Measurements from ENCODE around the gene PLCG1.

PLCG1 gene

GRCh38 chr20:41202426-41202825 lies 65.1 kb downstream of the PLCG1 start:
- no peak for DNase-seq (ENCODE audit: insufficient read length, low spot score)
- no peak for TF ChIP-seq CTCF (IDR thresholded peaks at IDR 0.05; ENCODE audit: insufficient read depth, missing control alignments)
- FAIRE-seq, result no peak

GRCh38 chr20:41203660-41204059 lies 66.3 kb downstream of the PLCG1 start:
- DNase-seq (ENCODE audit: insufficient read length, low spot score) (no peak), FAIRE-seq (no peak)
- no peak for TF ChIP-seq CTCF (IDR thresholded peaks at IDR 0.05; ENCODE audit: insufficient read depth, missing control alignments)

- no peak for TF ChIP-seq CTCF (IDR thresholded peaks at IDR 0.05; ENCODE audit: insufficient read depth, missing control alignments)
- no peak for DNase-seq (ENCODE audit: insufficient read length, low spot score)
- no peak for FAIRE-seq
Observed at GRCh38 chr20:41204304-41205265, 67.2 kb downstream of the PLCG1 start.

GRCh38 chr20:41205313-41205712 lies 68.0 kb downstream of the PLCG1 start:
- no peak for FAIRE-seq
- TF ChIP-seq CTCF (IDR thresholded peaks at IDR 0.05; ENCODE audit: insufficient read depth, missing control alignments), result no peak
- DNase-seq (ENCODE audit: insufficient read length, low spot score), result no peak

GRCh38 chr20:41213150-41213820 lies 75.9 kb downstream of the PLCG1 start:
- FAIRE-seq, result no peak
- no peak for TF ChIP-seq CTCF (IDR thresholded peaks at IDR 0.05; ENCODE audit: insufficient read depth, missing control alignments)
- no peak for DNase-seq (ENCODE audit: insufficient read length, low spot score)

- FAIRE-seq (no peak), DNase-seq (ENCODE audit: insufficient read length, low spot score) (no peak)
- TF ChIP-seq CTCF (IDR thresholded peaks at IDR 0.05; ENCODE audit: insufficient read depth, missing control alignments), result no peak
Observed at GRCh38 chr20:41214202-41214601, 76.9 kb downstream of the PLCG1 start.

GRCh38 chr20:41214666-41215065 lies 77.3 kb downstream of the PLCG1 start:
- DNase-seq (ENCODE audit: insufficient read length, low spot score) (no peak), FAIRE-seq (no peak)
- no peak for TF ChIP-seq CTCF (IDR thresholded peaks at IDR 0.05; ENCODE audit: insufficient read depth, missing control alignments)

All from D721Med (cell line).